CMK (cell line): Measurements from ENCODE around the gene NYNRIN.

Experiments
- DNase-seq: peaks from one replicate; pipeline ENCODE4 v3.0.0-alpha.2; 2010; ENCODE audit warnings: low read depth

The NYNRIN gene

GRCh38 chr14:24456980-24457379 is 58.2 kb downstream of the NYNRIN start:
- DNase-seq: no peak

- no peak for DNase-seq
These were observed 59.9 kb downstream of the NYNRIN start for GRCh38 chr14:24458736-24459135.

- no peak for DNase-seq
These were observed 60.5 kb downstream of the NYNRIN start for GRCh38 chr14:24459331-24459730.

GRCh38 chr14:24461336-24461735 is 62.5 kb downstream of the NYNRIN start:
- no peak for DNase-seq

GRCh38 chr14:24463017-24463883 is 64.4 kb downstream of the NYNRIN start:
- no peak for DNase-seq

- DNase-seq: no peak
These were observed 65.3 kb downstream of the NYNRIN start for GRCh38 chr14:24463884-24464785.

GRCh38 chr14:24465368-24465767 is 66.6 kb downstream of the NYNRIN start:
- no peak for DNase-seq

GRCh38 chr14:24465805-24466204 is 67.0 kb downstream of the NYNRIN start:
- no peak for DNase-seq
